ENCODE data around the gene SIRT1. TPM values are rescaled to one million over a fixed set of nuclear protein-coding genes. Genes with fewer than 3 reads are reported as not detected.

The SIRT1 gene
- total and polyA plus RNA-seq, 2 of the 8 experiments (the other 6 are each of a cell fraction or from before 2014, with no cell fraction given): 22.6 to 70.9 TPM

DNA sequence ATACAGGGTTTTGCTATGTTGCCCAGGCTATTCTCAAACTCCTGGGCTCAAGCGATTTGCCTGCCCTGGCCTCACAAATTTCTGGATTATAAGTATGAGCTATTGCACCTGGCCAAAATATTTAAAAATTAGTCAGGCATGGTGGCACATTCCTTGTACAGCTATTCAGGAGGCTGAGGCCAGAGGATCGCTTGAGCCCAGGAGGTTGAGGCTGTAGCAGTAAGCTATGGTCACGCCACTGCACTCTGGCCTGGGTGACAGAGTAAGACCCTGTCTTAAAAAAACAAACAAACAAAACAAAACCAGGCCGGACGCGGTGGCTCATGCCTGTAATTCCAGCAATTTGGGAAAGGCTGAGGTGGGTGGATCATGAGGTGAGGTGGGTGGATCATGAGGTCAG lies 14.5 kb upstream of the SIRT1 start:
- Histone ChIP-seq H3K14ac (ENCODE audit: insufficient read length) (no peak overlapping the region), H4K20me1 (replicated peaks in 1 of 2; ENCODE audit: control insufficient read depth in 1 of 2, insufficient read depth in 2 of 2, low read length in 2 of 2) (no peaks in the 10 kb centered on the region), H3K56ac (replicated peaks; ENCODE audit: insufficient read length, low read depth, low read length) (no peak overlapping the region), H3K36me3 (ENCODE audit: control insufficient read depth in 2 of 4, insufficient read depth in 4 of 4, low read length in 3 of 4) (no peaks in the 10 kb centered on the region), H2BK15ac (ENCODE audit: low read length) (no peak overlapping the region), H3K79me1 (ENCODE audit: low read depth, low read length) (no peaks in the 10 kb centered on the region), H4K8ac (ENCODE audit: extremely low read depth, insufficient read depth, low read length) (no peak overlapping the region), H3K4me2 (ENCODE audit: insufficient read depth in 1 of 2, low read depth in 2 of 2, low read length in 2 of 2) (no peak overlapping the region), H3K4me3 (ENCODE audit: extremely low read depth in 1 of 4, insufficient read depth in 2 of 4, low read depth in 3 of 4, low read length in 4 of 4) (no peak overlapping the region), H2AFZ (ENCODE audit: low read length) (no peak overlapping the region), H3K4ac (replicated peaks; ENCODE audit: insufficient read length, low read depth, low read length) (no peak overlapping the region), H3K9me3 (ENCODE audit: insufficient read depth in 2 of 2, low read depth in 1 of 2, low read length in 1 of 2) (no peaks in the 10 kb centered on the region), H2BK12ac (ENCODE audit: low read depth, low read length) (no peak overlapping the region), H2BK20ac (ENCODE audit: low read length) (no peak overlapping the region), H2AK5ac (ENCODE audit: low read depth, low read length) (no peak overlapping the region), H3K4me1 (replicated peaks in 1 of 4; ENCODE audit: control insufficient read depth in 3 of 4, insufficient read depth in 4 of 4, low read length in 3 of 4) (no peaks in the 10 kb centered on the region), H3K18ac (ENCODE audit: extremely low read depth, low read length) (no peak overlapping the region), H3K9ac (replicated peaks in 1 of 4; ENCODE audit: extremely low read depth in 1 of 4, low read depth in 3 of 4, low read length in 3 of 4) (no peak overlapping the region), H3K79me2 (ENCODE audit: control insufficient read depth in 1 of 2, insufficient read depth in 2 of 2, low read length in 2 of 2) (no peaks in the 10 kb centered on the region), H3K27me3 (replicated peaks in 1 of 4; ENCODE audit: control insufficient read depth in 3 of 4, extremely low read depth in 1 of 4, insufficient read depth in 3 of 4, low read length in 3 of 4) (no peaks in the 10 kb centered on the region), H3K23ac (ENCODE audit: insufficient read length) (no peak overlapping the region), H3K23me2 (ENCODE audit: low read depth, low read length) (no peaks in the 10 kb centered on the region), H4K91ac (replicated peaks; ENCODE audit: insufficient read length, low read length) (no peak overlapping the region), H2BK120ac (replicated peaks; ENCODE audit: low read depth, low read length) (no peak overlapping the region), H4K5ac (ENCODE audit: insufficient read length, low read depth, low read length) (no peak overlapping the region), H3K27ac (ENCODE audit: low read depth, low read length) (no peak overlapping the region), H2BK5ac (ENCODE audit: low read depth, low read length) (no peak overlapping the region)
- ChIA-PET POLR2A (ENCODE audit: partially characterized antibody) (no interaction called here), CTCF (ENCODE audit: partially characterized antibody) (interaction anchor here (5.0 kb wide), 1 partner anchor 14 kb away, joined by 16 read pairs; no protein-coding TSS in a partner anchor)
- WGBS, 2 experiments (ENCODE audit: extremely low coverage in 1 of 2, insufficient coverage in 1 of 2, insufficient read length in 1 of 2, insufficient replicate concordance in 2 of 2, low coverage in 1 of 2, low lambda C conversion rate in 2 of 2, missing lambda C conversion rate in 1 of 2): 99% methylated on average over 6 of the region's 6 CpGs; no CpG with 5 or more reads in 1 of the 2 experiments
- DNase-seq (ENCODE audit: low read depth in 1 of 2, low spot score in 2 of 2) (no peak), FAIRE-seq (no peak)
- no peak for TF ChIP-seq MAFK (IDR thresholded peaks at IDR 0.05; ENCODE audit: low read depth, low read length)
- no peak for TF ChIP-seq KDM4A (IDR thresholded peaks at IDR 0.05; ENCODE audit: low read depth, low read length, severe bottlenecking)
- TF ChIP-seq RNF2 (IDR thresholded peaks at IDR 0.05; ENCODE audit: borderline replicate concordance, low read depth, low read length, missing control alignments, poor library complexity, severe bottlenecking): no peak
- no peak for TF ChIP-seq POLR2AphosphoS5 (IDR thresholded peaks at IDR 0.05; ENCODE audit: low read depth, low read length)
- no peak for TF ChIP-seq USF2 (IDR thresholded peaks at IDR 0.05; ENCODE audit: low read length)
- no peak for TF ChIP-seq NRF1 (IDR thresholded peaks at IDR 0.05; ENCODE audit: low read depth, low read length)
- no peak for TF ChIP-seq RXRA (IDR thresholded peaks at IDR 0.05; ENCODE audit: insufficient read depth, low read depth, low read length)
- TF ChIP-seq SP4 (IDR thresholded peaks at IDR 0.05; ENCODE audit: low read length): no peak
- no peak for TF ChIP-seq YY1 (IDR thresholded peaks at IDR 0.05; ENCODE audit: low read depth, low read length)
- no peak for TF ChIP-seq CHD1 (IDR thresholded peaks at IDR 0.05; ENCODE audit: low read depth, low read length)
- TF ChIP-seq EP300 (IDR thresholded peaks at IDR 0.05; ENCODE audit: borderline replicate concordance in 1 of 2, low read depth in 2 of 2, low read length in 2 of 2): no peak
- no peak for TF ChIP-seq SP1 (IDR thresholded peaks at IDR 0.05; ENCODE audit: low read depth, low read length)
- TF ChIP-seq HDAC2 (IDR thresholded peaks at IDR 0.05; ENCODE audit: borderline replicate concordance in 1 of 2, low read depth in 2 of 2, low read length in 2 of 2): no peak
- TF ChIP-seq POLR2A (IDR thresholded peaks at IDR 0.05; ENCODE audit: control extremely low read depth in 1 of 2, low read depth in 2 of 2, low read length in 2 of 2): no peak

All from H1 (cell line).